ENCODE data around the gene ADGRL4.

DNA sequence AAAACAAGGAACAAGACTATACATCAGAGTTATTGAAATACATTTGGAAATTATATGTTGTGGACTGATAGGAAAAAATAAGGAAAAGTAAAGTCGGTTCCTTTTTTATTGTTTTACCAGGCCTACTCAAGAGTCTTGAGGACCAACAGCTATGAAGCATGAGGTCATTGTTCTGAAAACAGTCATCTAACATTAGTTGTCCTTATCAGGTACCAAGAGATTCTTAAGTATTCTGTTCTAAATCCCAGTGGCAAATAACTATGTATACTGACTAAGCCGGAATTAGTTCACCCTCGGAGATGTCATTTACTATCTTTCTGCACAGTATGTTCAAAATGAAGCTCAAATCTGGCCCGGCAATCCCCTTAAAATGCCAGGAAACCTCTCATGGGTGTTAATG lies 585 bp downstream of the ADGRL4 start:
- TF ChIP-seq, protein P1, sequence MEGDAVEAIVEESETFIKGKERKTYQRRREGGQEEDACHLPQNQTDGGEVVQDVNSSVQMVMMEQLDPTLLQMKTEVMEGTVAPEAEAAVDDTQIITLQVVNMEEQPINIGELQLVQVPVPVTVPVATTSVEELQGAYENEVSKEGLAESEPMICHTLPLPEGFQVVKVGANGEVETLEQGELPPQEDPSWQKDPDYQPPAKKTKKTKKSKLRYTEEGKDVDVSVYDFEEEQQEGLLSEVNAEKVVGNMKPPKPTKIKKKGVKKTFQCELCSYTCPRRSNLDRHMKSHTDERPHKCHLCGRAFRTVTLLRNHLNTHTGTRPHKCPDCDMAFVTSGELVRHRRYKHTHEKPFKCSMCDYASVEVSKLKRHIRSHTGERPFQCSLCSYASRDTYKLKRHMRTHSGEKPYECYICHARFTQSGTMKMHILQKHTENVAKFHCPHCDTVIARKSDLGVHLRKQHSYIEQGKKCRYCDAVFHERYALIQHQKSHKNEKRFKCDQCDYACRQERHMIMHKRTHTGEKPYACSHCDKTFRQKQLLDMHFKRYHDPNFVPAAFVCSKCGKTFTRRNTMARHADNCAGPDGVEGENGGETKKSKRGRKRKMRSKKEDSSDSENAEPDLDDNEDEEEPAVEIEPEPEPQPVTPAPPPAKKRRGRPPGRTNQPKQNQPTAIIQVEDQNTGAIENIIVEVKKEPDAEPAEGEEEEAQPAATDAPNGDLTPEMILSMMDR (IDR thresholded peaks at IDR 0.05) = no peak
- TF ChIP-seq POLR2A (IDR thresholded peaks at IDR 0.05) = no peak

Data from thyroid gland (tissue), 4 donors.